HepG2 (cell line): ENCODE results near the gene NUBP1. TPM values are rescaled to one million over a fixed set of nuclear protein-coding genes. Genes with fewer than 3 reads are reported as not detected.
A peak's percentile ranks its signal among the peaks of the same experiment; 100 is the strongest.

Experiments
- BHLHE40 ChIP-seq: IDR thresholded peaks from 2 replicates; pipeline ENCODE4 v1.6.1; 2011; ENCODE audit warnings: low read length, improper control_type of control experiment
- ELF1 ChIP-seq: sonication (generic); formaldehyde crosslinking; IDR thresholded peaks from 2 replicates; pipeline ENCODE4 v1.4.0; 2020; ENCODE audit warnings: missing genetic modification reagents
- MED1 ChIP-seq: sonication (generic); formaldehyde crosslinking; IDR thresholded peaks from 2 replicates; pipeline ENCODE4 v1.4.0; 2020; ENCODE audit warnings: missing genetic modification reagents
- MXD3 ChIP-seq: IDR thresholded peaks from 2 replicates; pipeline ENCODE4 v1.6.1; 2016; ENCODE audit warnings: mild to moderate bottlenecking, missing biosample characterization, missing genetic modification reagents
- NKX3-1 ChIP-seq: sonication (generic); formaldehyde crosslinking; IDR thresholded peaks from 2 replicates; pipeline ENCODE4 v1.5.0; 2020; ENCODE audit warnings: missing genetic modification reagents
- REST ChIP-seq, 2 experiments: IDR thresholded peaks; 2 replicates each; pipeline ENCODE4 v1.6.1; 2011 to 2012; ENCODE audit warnings: low read length in 2 of 2, borderline replicate concordance in 1 of 2, low read depth in 1 of 2, mild to moderate bottlenecking in 1 of 2, moderate library complexity in 1 of 2
- TCF12 ChIP-seq, 2 experiments: fragments of 450-650 bp in 1 of 2; sonication (generic) in 1 of 2; formaldehyde crosslinking in 1 of 2; IDR thresholded peaks; 2 replicates each; pipeline versions ENCODE4 v1.6.1 to v1.8.0; 2017 to 2022; ENCODE audit warnings: antibody characterized with exemption in 1 of 2, mild to moderate bottlenecking in 1 of 2, missing genetic modification reagents in 1 of 2, moderate library complexity in 1 of 2
- ZBTB42 ChIP-seq: sonication (generic); formaldehyde crosslinking; IDR thresholded peaks from 2 replicates; pipeline ENCODE4 v1.5.0; 2020; ENCODE audit warnings: mild to moderate bottlenecking, missing genetic modification reagents
- ZNF225 ChIP-seq: sonication (generic); formaldehyde crosslinking; IDR thresholded peaks from 2 replicates; pipeline ENCODE4 v1.4.0; 2020; ENCODE audit warnings: mild to moderate bottlenecking, missing genetic modification reagents
- ZNF670 ChIP-seq: sonication (generic); formaldehyde crosslinking; IDR thresholded peaks from 2 replicates; pipeline ENCODE4 v1.8.0; 2022; ENCODE audit warnings: mild to moderate bottlenecking, missing genetic modification reagents, borderline replicate concordance
- ZNF724P ChIP-seq: sonication (generic); formaldehyde crosslinking; IDR thresholded peaks from 2 replicates; pipeline ENCODE4 v1.8.0; 2022; ENCODE audit warnings: missing genetic modification reagents, borderline replicate concordance
- ZNF891 ChIP-seq: sonication (generic); formaldehyde crosslinking; IDR thresholded peaks from 2 replicates; pipeline ENCODE4 v1.5.0; 2020; ENCODE audit warnings: mild to moderate bottlenecking, missing genetic modification reagents
- polyA plus RNA-seq, 8 experiments: library from polyadenylated mRNA; depleted of rRNA in 3 of 8; stranded (reverse) in 7 of 8; unstranded in 1 of 8; fragments of >200 nt; fragmentation: Illumina TruSeq in 4 of 8; extraction: Trizol in 4 of 8; gene quantifications; 2 replicates each; pipeline versions ENCODE4 v1.2.1 to v1.2.3, GENCODE V29; 2011 to 2016; ENCODE audit warnings: low read depth in 4 of 8, missing spikeins in 1 of 8, mixed read lengths in 1 of 8; ENCODE audit not compliant: insufficient read depth in 1 of 8
- total RNA-seq, 5 experiments: library from RNA; depleted of rRNA; stranded (reverse); fragments of >200 nt; fragmentation: Illumina TruSeq; extraction: Trizol; gene quantifications; 2 replicates each; pipeline ENCODE4 v1.2.3, GENCODE V29; 2016; ENCODE audit warnings: low read depth in 1 of 5
- TF ChIP-seq, protein P1 (sequence below): sonication (generic); formaldehyde crosslinking; IDR thresholded peaks from 2 replicates; pipeline ENCODE4 v1.4.0; 2020; ENCODE audit warnings: mild to moderate bottlenecking, missing genetic modification reagents
- TF ChIP-seq, protein P2 (sequence below): sonication (generic); formaldehyde crosslinking; IDR thresholded peaks from 2 replicates; pipeline ENCODE4 v1.5.0; 2020; ENCODE audit warnings: missing genetic modification reagents

NUBP1 gene
- total and polyA plus RNA-seq, 2 of the 13 experiments (the other 11 are each of a cell fraction or from before 2014, with no cell fraction given) = 53.5 to 70.4 TPM

DNA sequence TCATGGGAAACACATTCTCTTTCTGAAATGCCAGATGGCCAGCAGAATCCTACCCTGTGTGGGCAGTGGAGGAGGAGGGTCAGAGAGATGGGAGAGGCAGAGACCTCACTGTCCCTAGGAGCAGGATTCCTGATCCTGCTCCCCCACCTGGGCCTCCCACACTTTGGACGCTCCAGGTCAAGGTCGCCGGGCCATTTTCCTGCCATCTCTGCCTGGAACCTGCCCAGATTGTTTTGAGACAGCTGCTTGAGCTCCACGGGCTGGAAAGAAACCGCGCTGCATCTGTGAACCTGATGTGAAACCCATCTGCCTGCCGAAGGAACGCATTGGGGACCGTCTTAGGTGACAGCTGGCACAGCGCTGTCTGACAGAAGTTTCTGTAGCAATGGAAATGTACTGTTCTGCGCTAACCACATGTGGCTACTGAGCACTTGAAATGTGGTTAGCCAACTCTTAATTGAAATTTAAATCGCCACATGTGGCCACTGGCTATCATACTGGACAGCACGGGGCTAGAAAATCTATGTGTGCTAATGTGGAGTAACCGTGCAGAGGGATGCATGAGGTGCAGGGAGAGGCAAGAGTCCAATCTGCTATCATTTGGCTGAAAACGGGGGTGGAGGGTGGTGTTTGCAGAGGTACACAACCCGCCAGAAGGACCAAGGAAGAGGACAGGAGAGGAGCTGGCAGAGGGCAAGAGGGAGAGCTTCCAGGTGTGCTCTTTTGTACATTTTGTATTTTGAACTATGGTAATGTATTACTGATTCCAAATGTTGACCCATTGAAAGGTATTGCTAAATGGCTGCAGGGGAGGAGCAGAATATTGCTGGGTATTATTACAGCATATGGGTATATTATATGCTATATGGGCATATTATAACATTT, 15.4 kb upstream of the NUBP1 start (continued):
- TF ChIP-seq REST (IDR thresholded peaks at IDR 0.05; ENCODE audit: borderline replicate concordance in 1 of 2, low read depth in 1 of 2, low read length in 2 of 2) = peak in 1 of 2 experiments; percentile 20; a peak in 1 of 4 replicates
- TF ChIP-seq ELF1 = no peak
- no peak for TF ChIP-seq ZNF891 (CRISPR knock-in tag)
- peak; percentile 72; the same call in 1 of the 2 replicates for TF ChIP-seq ZNF225 (CRISPR knock-in tag)
- TF ChIP-seq, protein P1, sequence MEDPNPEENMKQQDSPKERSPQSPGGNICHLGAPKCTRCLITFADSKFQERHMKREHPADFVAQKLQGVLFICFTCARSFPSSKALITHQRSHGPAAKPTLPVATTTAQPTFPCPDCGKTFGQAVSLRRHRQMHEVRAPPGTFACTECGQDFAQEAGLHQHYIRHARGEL (CRISPR knock-in tag) = no peak
- TF ChIP-seq ZNF724P = no peak; the same call in 1 of the 2 replicates
- no peak for TF ChIP-seq NKX3-1 (CRISPR knock-in tag)
- TF ChIP-seq, protein P2, sequence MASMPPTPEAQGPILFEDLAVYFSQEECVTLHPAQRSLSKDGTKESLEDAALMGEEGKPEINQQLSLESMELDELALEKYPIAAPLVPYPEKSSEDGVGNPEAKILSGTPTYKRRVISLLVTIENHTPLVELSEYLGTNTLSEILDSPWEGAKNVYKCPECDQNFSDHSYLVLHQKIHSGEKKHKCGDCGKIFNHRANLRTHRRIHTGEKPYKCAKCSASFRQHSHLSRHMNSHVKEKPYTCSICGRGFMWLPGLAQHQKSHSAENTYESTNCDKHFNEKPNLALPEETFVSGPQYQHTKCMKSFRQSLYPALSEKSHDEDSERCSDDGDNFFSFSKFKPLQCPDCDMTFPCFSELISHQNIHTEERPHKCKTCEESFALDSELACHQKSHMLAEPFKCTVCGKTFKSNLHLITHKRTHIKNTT (CRISPR knock-in tag) = no peak
- TF ChIP-seq MED1 (CRISPR knock-in tag) = peak; percentile 78
- 0 out of 2 replicates have a peak, but pooled peaks have one; percentile 14 for TF ChIP-seq BHLHE40
- no peak for TF ChIP-seq TCF12 (IDR thresholded peaks at IDR 0.05)
- peak; percentile 64; the same call in 1 of the 2 replicates for TF ChIP-seq TCF12 (CRISPR knock-in tag; IDR thresholded peaks at IDR 0.05)
- TF ChIP-seq MXD3 (CRISPR knock-in tag) = 0 out of 2 replicates have a peak, but pooled peaks have one; percentile 17
- no peak for TF ChIP-seq ZBTB42 (CRISPR knock-in tag)
- 0 out of 2 replicates have a peak, but pooled peaks have one; percentile 46 for TF ChIP-seq ZNF670 (CRISPR knock-in tag)
